Kidney glomerular epithelial cell (primary cell): Measurements from ENCODE around the gene VTI1A.

ENCODE experiments used
- DNase-seq: peaks from one replicate; lab custom pipeline; 2025; lab: John Stamatoyannopoulos, UW

VTI1A gene

GRCh38 chr10:112756235-112756527 is 309.2 kb downstream of the VTI1A start:
- DNase-seq: no peak

GRCh38 chr10:112758961-112759360 is 311.9 kb downstream of the VTI1A start:
- no peak for DNase-seq

- DNase-seq: no peak
Observed at GRCh38 chr10:112759496-112759895, 312.5 kb downstream of the VTI1A start.

- no peak for DNase-seq
Observed at GRCh38 chr10:112761256-112761655, 314.2 kb downstream of the VTI1A start.

GRCh38 chr10:112763916-112764520 is 317.0 kb downstream of the VTI1A start:
- DNase-seq: no peak

- DNase-seq: no peak
Observed at GRCh38 chr10:112765717-112766235, 318.8 kb downstream of the VTI1A start.

- DNase-seq: no peak
Observed at GRCh38 chr10:112766636-112767035, 319.6 kb downstream of the VTI1A start.

- no peak for DNase-seq
Observed at GRCh38 chr10:112767156-112767555, 320.1 kb downstream of the VTI1A start.

- DNase-seq: no peak
Observed at GRCh38 chr10:112768121-112768520, 321.1 kb downstream of the VTI1A start.

- no peak for DNase-seq
Observed at GRCh38 chr10:112769081-112769480, 322.1 kb downstream of the VTI1A start.

- no peak for DNase-seq
Observed at GRCh38 chr10:112769611-112770370, 322.8 kb downstream of the VTI1A start.

GRCh38 chr10:112771733-112772132 is 324.7 kb downstream of the VTI1A start:
- no peak for DNase-seq

- no peak for DNase-seq
Observed at GRCh38 chr10:112773783-112774182, 326.8 kb downstream of the VTI1A start.

GRCh38 chr10:112774210-112774609 is 327.2 kb downstream of the VTI1A start:
- no peak for DNase-seq

- DNase-seq: no peak
Observed at GRCh38 chr10:112774798-112775197, 327.8 kb downstream of the VTI1A start.

GRCh38 chr10:112775381-112775780 is 328.4 kb downstream of the VTI1A start:
- peak; percentile 49 for DNase-seq

- no peak for DNase-seq
Observed at GRCh38 chr10:112775892-112776674, 329.1 kb downstream of the VTI1A start.

GRCh38 chr10:112778579-112778978 is 331.6 kb downstream of the VTI1A start:
- peak; percentile 16 for DNase-seq

GRCh38 chr10:112779025-112779770 is 332.2 kb downstream of the VTI1A start:
- no peak for DNase-seq

- no peak for DNase-seq
Observed at GRCh38 chr10:112782200-112782907, 335.3 kb downstream of the VTI1A start.

GRCh38 chr10:112783351-112784021 is 336.5 kb downstream of the VTI1A start:
- DNase-seq: no peak
